ENCODE measurements around the gene TACC3.

TACC3 gene

GRCh38 chr4:1771555-1772305 is 50.4 kb downstream of the TACC3 start:
- H3K4me3 ChIP-seq (ENCODE audit: control insufficient read depth, low read depth, low read length), result no peak overlapping the region
- DNase-seq (ENCODE audit: low read depth), result no peak
- TF ChIP-seq CTCF (IDR thresholded peaks at IDR 0.05; ENCODE audit: control insufficient read depth, insufficient read depth, low read depth, low read length, missing control alignments), result no peak

GRCh38 chr4:1772853-1773538 is 51.7 kb downstream of the TACC3 start:
- no peak overlapping the region for H3K4me3 ChIP-seq (ENCODE audit: control insufficient read depth, low read depth, low read length)

GRCh38 chr4:1773754-1774153 is 52.4 kb downstream of the TACC3 start:
- H3K4me3 ChIP-seq (ENCODE audit: control insufficient read depth, low read depth, low read length), result no peak overlapping the region
- no peak for TF ChIP-seq CTCF (IDR thresholded peaks at IDR 0.05; ENCODE audit: control insufficient read depth, insufficient read depth, low read depth, low read length, missing control alignments)
- DNase-seq (ENCODE audit: low read depth), result no peak

More at GRCh38 chr4:1772853-1773538, 51.7 kb downstream of the TACC3 start:
- no peak for DNase-seq (ENCODE audit: low read depth)
- no peak for TF ChIP-seq CTCF (IDR thresholded peaks at IDR 0.05; ENCODE audit: control insufficient read depth, insufficient read depth, low read depth, low read length, missing control alignments)

DNA sequence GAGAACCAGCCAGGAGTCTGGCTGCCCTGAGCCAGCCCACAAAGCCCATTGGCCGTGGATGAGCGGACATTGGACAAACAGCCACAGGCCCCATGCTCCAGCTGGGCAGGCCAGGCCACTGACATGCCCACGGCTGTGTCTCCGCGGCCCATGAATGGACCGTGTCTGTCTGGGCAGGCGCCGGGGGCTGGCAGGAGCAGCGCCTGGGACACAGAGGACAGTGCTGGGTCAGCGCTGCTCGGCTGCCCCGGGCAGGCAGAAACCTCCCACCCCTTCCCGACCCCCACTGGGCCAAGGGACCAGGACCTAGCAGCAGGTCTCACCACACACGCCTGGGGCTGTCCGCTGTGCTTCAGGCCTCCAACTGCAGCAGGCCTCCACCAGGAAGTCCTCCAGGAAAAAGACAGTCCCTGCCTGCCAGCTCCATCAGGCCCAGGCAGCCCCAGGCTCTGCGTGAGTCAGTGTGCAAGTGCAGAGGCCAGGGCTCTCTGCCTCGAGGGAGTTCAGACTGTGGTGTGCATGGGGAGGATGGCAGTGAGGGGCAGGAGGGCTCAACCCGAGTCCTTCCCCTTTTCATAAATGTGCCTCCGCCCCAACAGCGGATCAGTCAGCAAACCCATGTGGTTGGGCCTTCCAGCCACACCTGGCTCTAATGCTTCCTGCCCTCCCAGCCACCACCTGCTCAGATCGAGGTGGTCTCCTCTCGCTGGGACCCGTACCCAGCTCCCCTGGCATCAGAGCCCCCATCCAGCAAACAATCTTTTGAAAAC is 54.6 kb downstream of the TACC3 start:
- no peak for TF ChIP-seq CTCF (IDR thresholded peaks at IDR 0.05; ENCODE audit: control insufficient read depth, insufficient read depth, low read depth, low read length, missing control alignments)
- no peak overlapping the region for H3K4me3 ChIP-seq (ENCODE audit: control insufficient read depth, low read depth, low read length)
- no peak for DNase-seq (ENCODE audit: low read depth)

GRCh38 chr4:1776521-1777161 is 55.3 kb downstream of the TACC3 start:
- TF ChIP-seq CTCF (IDR thresholded peaks at IDR 0.05; ENCODE audit: control insufficient read depth, insufficient read depth, low read depth, low read length, missing control alignments), result no peak
- no peak overlapping the region for H3K4me3 ChIP-seq (ENCODE audit: control insufficient read depth, low read depth, low read length)
- DNase-seq (ENCODE audit: low read depth), result no peak

Data from AG09309 (cell line).